DOHH2 (cell line): ENCODE measurements around the gene ELOVL2.

Experiments used
- H3F3A ChIP-seq: fragments of 200-600 bp; sonication (generic), shearing (Covaris generic); 2 replicates; pipeline ENCODE4 v1.6.0; 2016; ENCODE audit warnings: antibody characterized with exemption, mild to moderate bottlenecking; ENCODE audit not compliant: control insufficient read depth, insufficient read depth
- H3K27ac ChIP-seq: fragments of 200-600 bp; sonication (generic); 2 replicates; pipeline ENCODE4 v1.5.1; 2014; ENCODE audit warnings: low read depth, mild to moderate bottlenecking, low read length, moderate library complexity
- H3K27me3 ChIP-seq: fragments of 200-600 bp; sonication (generic); 2 replicates; pipeline ENCODE4 v1.6.1; 2014; ENCODE audit warnings: mild to moderate bottlenecking, low read length, mixed read lengths; ENCODE audit not compliant: control insufficient read depth
- H3K36me3 ChIP-seq: fragments of 200-600 bp; sonication (generic); 2 replicates; pipeline ENCODE4 v1.6.1; 2014; ENCODE audit warnings: mild to moderate bottlenecking, low read length, moderate library complexity, mixed read lengths; ENCODE audit not compliant: control insufficient read depth
- H3K4me1 ChIP-seq: fragments of 200-600 bp; sonication (generic); 2 replicates; pipeline ENCODE4 v1.6.1; 2014; ENCODE audit warnings: mild to moderate bottlenecking, low read length, mixed read lengths; ENCODE audit not compliant: control insufficient read depth
- H3K4me2 ChIP-seq: fragments of 200-600 bp; sonication (generic); 2 replicates; pipeline ENCODE4 v1.6.0; 2014; ENCODE audit warnings: mild to moderate bottlenecking, low read length, moderate library complexity
- H3K4me3 ChIP-seq: fragments of 200-600 bp; sonication (generic); 2 replicates; pipeline ENCODE4 v1.5.1; 2014; ENCODE audit warnings: mild to moderate bottlenecking, low read length, mixed read lengths
- H3K79me2 ChIP-seq: fragments of 200-600 bp; sonication (generic); 2 replicates; pipeline ENCODE4 v1.6.1; 2014; ENCODE audit warnings: mild to moderate bottlenecking, low read length, mixed read lengths; ENCODE audit not compliant: control insufficient read depth
- H3K9me2 ChIP-seq: fragments of 200-600 bp; sonication (generic); replicated peaks from 2 replicates; pipeline ENCODE4 v1.6.1; 2014; ENCODE audit warnings: mild to moderate bottlenecking, low read length, mixed read lengths; ENCODE audit not compliant: control insufficient read depth
- H3K9me3 ChIP-seq: fragments of 200-600 bp; sonication (generic); 2 replicates; pipeline ENCODE4 v1.6.1; 2014; ENCODE audit warnings: antibody characterized with exemption, low read length, mixed read lengths; ENCODE audit not compliant: control insufficient read depth, insufficient read depth
- H4K20me1 ChIP-seq: fragments of 200-600 bp; sonication (generic); 2 replicates; pipeline ENCODE4 v1.6.0; 2014; ENCODE audit warnings: low read depth, mild to moderate bottlenecking, antibody characterized with exemption, low read length, moderate library complexity; ENCODE audit not compliant: control insufficient read depth, insufficient read depth
- EZH2phosphoT487 ChIP-seq: fragments of 200-600 bp; sonication (generic); IDR thresholded peaks from 2 replicates; pipeline ENCODE4 v1.6.1; 2017; ENCODE audit warnings: borderline replicate concordance, mild to moderate bottlenecking, antibody characterized with exemption, low read length, moderate library complexity, mixed read lengths
- TF ChIP-seq, protein P1 (sequence below): fragments of 200-600 bp; sonication (generic); IDR thresholded peaks from one replicate; pipeline ENCODE4 v1.5.1; 2014; ENCODE audit warnings: antibody characterized with exemption, mild to moderate bottlenecking, low read depth, low read length; ENCODE audit not compliant: poor library complexity, severe bottlenecking

The ELOVL2 gene

DNA sequence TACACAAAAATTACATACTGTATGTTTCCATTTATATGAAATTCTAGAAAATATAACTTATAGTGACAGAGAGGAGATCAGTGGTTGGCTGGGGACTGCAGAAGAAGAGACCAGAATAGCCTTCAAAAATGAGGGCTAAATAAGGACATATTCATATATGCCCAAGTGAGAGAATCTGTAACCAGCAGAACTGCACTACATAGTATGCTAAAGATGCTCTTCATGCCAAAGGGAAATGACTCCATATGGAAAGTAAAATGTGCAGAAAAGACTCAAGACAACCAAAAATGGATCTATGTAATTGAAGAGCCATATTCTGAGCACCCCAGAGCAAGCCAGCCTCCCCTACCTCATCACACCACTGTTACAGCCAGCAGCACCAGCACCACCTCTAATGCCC lies 29.0 kb downstream of the ELOVL2 start:
- H3K27ac ChIP-seq, result no peak overlapping the region
- H3K79me2 ChIP-seq, result no peaks in the 10 kb centered on the region
- H3K4me3 ChIP-seq, result no peak overlapping the region
- no peaks in the 10 kb centered on the region for H3F3A ChIP-seq
- no peaks in the 10 kb centered on the region for H3K9me2 ChIP-seq
- H4K20me1 ChIP-seq, result no peaks in the 10 kb centered on the region
- no peaks in the 10 kb centered on the region for H3K9me3 ChIP-seq
- TF ChIP-seq, protein P1, sequence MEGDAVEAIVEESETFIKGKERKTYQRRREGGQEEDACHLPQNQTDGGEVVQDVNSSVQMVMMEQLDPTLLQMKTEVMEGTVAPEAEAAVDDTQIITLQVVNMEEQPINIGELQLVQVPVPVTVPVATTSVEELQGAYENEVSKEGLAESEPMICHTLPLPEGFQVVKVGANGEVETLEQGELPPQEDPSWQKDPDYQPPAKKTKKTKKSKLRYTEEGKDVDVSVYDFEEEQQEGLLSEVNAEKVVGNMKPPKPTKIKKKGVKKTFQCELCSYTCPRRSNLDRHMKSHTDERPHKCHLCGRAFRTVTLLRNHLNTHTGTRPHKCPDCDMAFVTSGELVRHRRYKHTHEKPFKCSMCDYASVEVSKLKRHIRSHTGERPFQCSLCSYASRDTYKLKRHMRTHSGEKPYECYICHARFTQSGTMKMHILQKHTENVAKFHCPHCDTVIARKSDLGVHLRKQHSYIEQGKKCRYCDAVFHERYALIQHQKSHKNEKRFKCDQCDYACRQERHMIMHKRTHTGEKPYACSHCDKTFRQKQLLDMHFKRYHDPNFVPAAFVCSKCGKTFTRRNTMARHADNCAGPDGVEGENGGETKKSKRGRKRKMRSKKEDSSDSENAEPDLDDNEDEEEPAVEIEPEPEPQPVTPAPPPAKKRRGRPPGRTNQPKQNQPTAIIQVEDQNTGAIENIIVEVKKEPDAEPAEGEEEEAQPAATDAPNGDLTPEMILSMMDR, result no peak
- no peak for TF ChIP-seq EZH2phosphoT487
- H3K27me3 ChIP-seq, result peaks cover 37% of the 10 kb centered on the region
- H3K4me2 ChIP-seq, result no peak overlapping the region
- H3K36me3 ChIP-seq, result no peaks in the 10 kb centered on the region
- no peaks in the 10 kb centered on the region for H3K4me1 ChIP-seq

- H3K36me3 ChIP-seq, result no peaks in the 10 kb centered on the region
- H3K9me3 ChIP-seq, result no peaks in the 10 kb centered on the region
- no peaks in the 10 kb centered on the region for H3F3A ChIP-seq
- H3K9me2 ChIP-seq, result no peaks in the 10 kb centered on the region
- H3K4me3 ChIP-seq, result no peak overlapping the region
- H3K27me3 ChIP-seq, result peaks cover 37% of the 10 kb centered on the region
- H3K79me2 ChIP-seq, result no peaks in the 10 kb centered on the region
- no peaks in the 10 kb centered on the region for H3K4me1 ChIP-seq
- H3K27ac ChIP-seq, result no peak overlapping the region
- H4K20me1 ChIP-seq, result no peaks in the 10 kb centered on the region
- no peak overlapping the region for H3K4me2 ChIP-seq
- TF ChIP-seq, protein P1, result no peak
- no peak for TF ChIP-seq EZH2phosphoT487
Measured at GRCh38 chr6:11013721-11014070, 30.4 kb downstream of the ELOVL2 start.

GRCh38 chr6:11012976-11013720 lies 31.0 kb downstream of the ELOVL2 start:
- no peaks in the 10 kb centered on the region for H3K4me1 ChIP-seq
- H3K4me2 ChIP-seq, result no peak overlapping the region

More at GRCh38 chr6:11012976-11013720, 31.0 kb downstream of the ELOVL2 start:
- Histone ChIP-seq H3K9me2 (no peaks in the 10 kb centered on the region), H3K79me2 (no peaks in the 10 kb centered on the region), H4K20me1 (no peaks in the 10 kb centered on the region), H3K27me3 (peaks cover 37% of the 10 kb centered on the region), H3K9me3 (no peaks in the 10 kb centered on the region), H3F3A (no peaks in the 10 kb centered on the region), H3K4me3 (no peak overlapping the region), H3K36me3 (no peaks in the 10 kb centered on the region), H3K27ac (no peak overlapping the region)
- no peak for TF ChIP-seq EZH2phosphoT487
- TF ChIP-seq, protein P1, result no peak
